GM23338 (cell line): ENCODE measurements around the gene ERC1. TPM values are rescaled to one million over a fixed set of nuclear protein-coding genes. Genes with fewer than 3 reads are reported as not detected.

ENCODE experiments used
- ATAC-seq: fragments of 200-7000 bp; cut with Tn5 transposase; 3 replicates; pipeline ENCODE4 v1.9.1; 2020
- DNase-seq: peaks from one replicate; pipeline ENCODE4 v3.0.0-alpha.2; 2015; ENCODE audit warnings: low spot score
- H2AFZ ChIP-seq: fragments of 200-600 bp; sonication (generic); 2 replicates; pipeline ENCODE4 v1.8.0; 2016; ENCODE audit warnings: antibody characterized with exemption, mild to moderate bottlenecking, moderate library complexity
- H3F3A ChIP-seq: fragments of 200-600 bp; sonication (generic); replicated peaks from 2 replicates; pipeline ENCODE4 v1.8.0; 2017; ENCODE audit warnings: antibody characterized with exemption, mixed run types, low read depth
- H3K27ac ChIP-seq: fragments of 200-600 bp; sonication (generic); 2 replicates; pipeline ENCODE4 v1.6.1; 2016; ENCODE audit warnings: low read depth
- H3K27me3 ChIP-seq: fragments of 200-600 bp; sonication (generic); 2 replicates; pipeline ENCODE4 v1.8.0; 2016; ENCODE audit warnings: mild to moderate bottlenecking, mixed run types, moderate library complexity; ENCODE audit not compliant: insufficient read depth
- H3K36me3 ChIP-seq: fragments of 200-600 bp; sonication (generic); 2 replicates; pipeline ENCODE4 v1.8.0; 2016; ENCODE audit warnings: mild to moderate bottlenecking; ENCODE audit not compliant: insufficient read depth
- H3K4me1 ChIP-seq: fragments of 200-600 bp; sonication (generic); 2 replicates; pipeline ENCODE4 v1.8.0; 2016; ENCODE audit warnings: mild to moderate bottlenecking, moderate library complexity; ENCODE audit not compliant: insufficient read depth
- H3K4me2 ChIP-seq: fragments of 200-600 bp; sonication (generic); 2 replicates; pipeline ENCODE4 v1.7.1; 2017; ENCODE audit warnings: mixed run types
- H3K4me3 ChIP-seq: fragments of 200-600 bp; sonication (generic); 2 replicates; pipeline ENCODE4 v1.6.1; 2016; ENCODE audit warnings: mixed run types
- H3K79me2 ChIP-seq: fragments of 200-600 bp; sonication (generic); replicated peaks from 2 replicates; pipeline ENCODE4 v1.8.0; 2017; ENCODE audit warnings: mild to moderate bottlenecking; ENCODE audit not compliant: insufficient read depth
- H3K9me2 ChIP-seq: fragments of 200-600 bp; sonication (generic); 2 replicates; pipeline ENCODE4 v1.8.0; 2017; ENCODE audit not compliant: insufficient read depth
- H4K20me1 ChIP-seq: fragments of 200-600 bp; sonication (generic); replicated peaks from 2 replicates; pipeline ENCODE4 v1.8.0; 2017; ENCODE audit warnings: mild to moderate bottlenecking; ENCODE audit not compliant: insufficient read depth
- H3K27ac Mint-ChIP-seq: 2 replicates; pipeline ENCODE4 v1.8.0; 2020; ENCODE audit warnings: inconsistent platforms, mild to moderate bottlenecking, moderate library complexity, mixed read lengths
- H3K27me3 Mint-ChIP-seq: 3 replicates; pipeline ENCODE4 v1.8.0; 2022; ENCODE audit warnings: low read depth, mild to moderate bottlenecking, moderate library complexity, mixed read lengths, inconsistent platforms; ENCODE audit not compliant: insufficient read depth, poor library complexity
- H3K36me3 Mint-ChIP-seq: 3 replicates; pipeline ENCODE4 v1.8.0; 2021; ENCODE audit warnings: low read depth, mild to moderate bottlenecking, inconsistent platforms, moderate library complexity, mixed read lengths
- H3K4me1 Mint-ChIP-seq: 3 replicates; pipeline ENCODE4 v1.8.0; 2020; ENCODE audit warnings: mild to moderate bottlenecking, inconsistent platforms, mixed read lengths
- H3K4me3 Mint-ChIP-seq: 3 replicates; pipeline ENCODE4 v1.8.0; 2021; ENCODE audit warnings: moderate library complexity, mild to moderate bottlenecking, inconsistent platforms, mixed read lengths
- H3K9me3 Mint-ChIP-seq: 3 replicates; pipeline ENCODE4 v1.8.0; 2020; ENCODE audit warnings: moderate library complexity, mild to moderate bottlenecking, inconsistent platforms, mixed read lengths
- CREB1 ChIP-seq: fragments of 250-450 bp; sonication (Bioruptor Pico); IDR thresholded peaks from 2 replicates; pipeline ENCODE4 v1.5.0; 2020; ENCODE audit warnings: low read depth, mild to moderate bottlenecking, moderate library complexity
- EZH2phosphoT487 ChIP-seq: fragments of 200-600 bp; sonication (generic); IDR thresholded peaks from one replicate; pipeline ENCODE4 v1.8.1; 2018; ENCODE audit warnings: antibody characterized with exemption; ENCODE audit not compliant: unreplicated experiment
- JUNB ChIP-seq: IDR thresholded peaks from one replicate; pipeline ENCODE4 v1.6.1; 2016; ENCODE audit warnings: antibody characterized with exemption; ENCODE audit not compliant: unreplicated experiment
- NANOG ChIP-seq: IDR thresholded peaks from 2 replicates; pipeline ENCODE4 v1.6.1; 2016; ENCODE audit warnings: antibody characterized with exemption, borderline replicate concordance
- POLR2AphosphoS5 ChIP-seq: IDR thresholded peaks from 2 replicates; pipeline ENCODE4 v1.6.1; 2016; ENCODE audit warnings: antibody characterized with exemption, low read depth
- STAT1 ChIP-seq: IDR thresholded peaks from one replicate; pipeline ENCODE4 v1.6.1; 2016; ENCODE audit warnings: antibody characterized with exemption; ENCODE audit not compliant: unreplicated experiment
- ZNF114 ChIP-seq: fragments of 250-450 bp; sonication (Bioruptor Pico); IDR thresholded peaks from 2 replicates; pipeline ENCODE4 v1.5.0; 2020; ENCODE audit warnings: mild to moderate bottlenecking, moderate library complexity
- ZNF331 ChIP-seq: fragments of 250-450 bp; sonication (Bioruptor Pico); IDR thresholded peaks from 2 replicates; pipeline ENCODE4 v1.5.0; 2020; ENCODE audit warnings: low read depth, mild to moderate bottlenecking, moderate library complexity
- polyA plus RNA-seq: library from polyadenylated mRNA; unstranded; fragments of >200 nt; fragmentation: Nextera tagmentation; extraction: Ambion mirVana; gene quantifications from 2 replicates; pipeline ENCODE4 v1.2.1, GENCODE V29; 2016
- total RNA-seq: library from RNA; depleted of rRNA; stranded (reverse); fragments of >200 nt; shearing (Covaris generic); gene quantifications from 2 replicates; pipeline ENCODE4 v1.2.3, GENCODE V29; 2014
- TF ChIP-seq, protein P1 (sequence below): fragments of 250-450 bp; sonication (Bioruptor Pico); IDR thresholded peaks from 2 replicates; pipeline ENCODE4 v1.5.0; 2020; ENCODE audit warnings: mild to moderate bottlenecking, moderate library complexity
- TF ChIP-seq, protein P2 (sequence below): IDR thresholded peaks from 2 replicates; pipeline ENCODE4 v1.6.1; 2016; ENCODE audit warnings: antibody characterized with exemption
- TF ChIP-seq, protein P3 (sequence below): IDR thresholded peaks from one replicate; pipeline ENCODE4 v1.6.1; 2018; ENCODE audit warnings: antibody characterized with exemption; ENCODE audit not compliant: unreplicated experiment

The ERC1 gene
- total and polyA plus RNA-seq, 2 experiments from 2014 or later, result 28.1 to 35.3 TPM

DNA sequence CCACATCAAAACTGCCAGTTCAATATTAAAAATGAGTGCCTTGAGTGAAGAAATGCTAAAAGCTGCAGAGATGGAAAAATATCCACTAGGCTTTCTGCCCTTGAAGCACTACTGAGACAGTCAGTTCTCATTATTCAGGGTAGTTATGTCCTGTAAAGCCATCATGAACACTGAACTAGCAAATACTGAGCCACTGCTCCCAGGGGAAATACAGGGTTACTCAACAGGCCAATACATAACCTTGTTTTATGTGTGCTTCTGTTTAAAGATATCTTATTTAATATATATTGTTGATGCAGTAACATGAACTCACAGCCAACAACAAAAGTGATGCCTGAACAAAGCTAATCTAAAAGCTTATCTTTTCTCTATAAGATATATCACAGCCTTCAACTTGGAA lies 44.8 kb upstream of the ERC1 start:
- no peak overlapping the region for H3K27ac Mint-ChIP-seq
- peaks cover 10% of the 10 kb centered on the region for H3K27me3 Mint-ChIP-seq
- Histone ChIP-seq H3K4me1 (no peaks in the 10 kb centered on the region), H3K27ac (no peak overlapping the region), H3F3A (0 out of 2 replicates have a peak, but pooled peaks cover 3% of the 10 kb centered on the region), H3K36me3 (no peaks in the 10 kb centered on the region; the same call in 1 of the 2 replicates), H3K9me2 (no peaks in the 10 kb centered on the region), H3K27me3 (no peaks in the 10 kb centered on the region), H3K79me2 (peaks cover 69% of the 10 kb centered on the region), H2AFZ (no peak overlapping the region), H3K4me3 (no peak overlapping the region), H4K20me1 (peaks cover 12% of the 10 kb centered on the region), H3K4me2 (no peak overlapping the region)
- TF ChIP-seq POLR2AphosphoS5 (no peak), CREB1 (CRISPR knock-in tag) (no peak)
- H3K9me3 Mint-ChIP-seq, result 0 out of 3 replicates have a peak, but pooled peaks cover 4% of the 10 kb centered on the region
- H3K4me1 Mint-ChIP-seq, result peaks cover 4% of the 10 kb centered on the region
- no peak for ATAC-seq
- no peak overlapping the region for H3K4me3 Mint-ChIP-seq
- no peak for DNase-seq
- peaks cover 25% of the 10 kb centered on the region for H3K36me3 Mint-ChIP-seq

DNA sequence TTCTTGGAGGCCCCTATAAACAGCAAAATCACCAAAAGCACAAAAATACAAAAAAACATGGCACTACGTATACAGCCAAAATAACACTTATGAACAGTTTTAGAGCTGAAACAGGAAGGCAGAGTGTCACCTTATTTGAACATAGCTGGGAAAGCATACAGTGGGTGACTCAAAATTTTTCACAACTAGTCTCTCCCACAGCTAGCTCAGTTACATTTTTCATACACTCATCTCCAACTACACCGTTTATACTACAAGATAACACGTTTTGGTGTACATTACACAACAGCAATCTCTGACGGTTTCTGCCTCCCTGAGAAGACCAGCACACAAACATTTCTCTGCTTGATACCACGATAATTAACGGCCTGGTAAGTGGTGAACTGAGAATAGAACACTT lies 44.4 kb upstream of the ERC1 start:
- H3K9me2 ChIP-seq, result no peaks in the 10 kb centered on the region
- H2AFZ ChIP-seq, result no peak overlapping the region
- Mint-ChIP-seq H3K9me3 (0 out of 3 replicates have a peak, but pooled peaks cover 4% of the 10 kb centered on the region), H3K36me3 (peaks cover 25% of the 10 kb centered on the region), H3K27me3 (peaks cover 10% of the 10 kb centered on the region), H3K4me3 (peak overlapping the region; percentile 14; the same call in 1 of the 3 replicates), H3K4me1 (peaks cover 4% of the 10 kb centered on the region), H3K27ac (no peak overlapping the region)
- H3K27ac ChIP-seq, result no peak overlapping the region
- no peak overlapping the region for H3K4me2 ChIP-seq
- 0 out of 2 replicates have a peak, but pooled peaks cover 3% of the 10 kb centered on the region for H3F3A ChIP-seq
- ATAC-seq (no peak), DNase-seq (no peak)
- no peaks in the 10 kb centered on the region; the same call in 1 of the 2 replicates for H3K36me3 ChIP-seq
- H3K27me3 ChIP-seq, result no peaks in the 10 kb centered on the region
- H4K20me1 ChIP-seq, result peaks cover 12% of the 10 kb centered on the region
- peaks cover 67% of the 10 kb centered on the region for H3K79me2 ChIP-seq
- H3K4me1 ChIP-seq, result no peaks in the 10 kb centered on the region
- H3K4me3 ChIP-seq, result no peak overlapping the region
- TF ChIP-seq ZNF114 (CRISPR knock-in tag), result no peak
- no peak for TF ChIP-seq CREB1 (CRISPR knock-in tag)
- TF ChIP-seq POLR2AphosphoS5, result no peak
- TF ChIP-seq JUNB, result no peak
- no peak for TF ChIP-seq STAT1
- no peak for TF ChIP-seq ZNF331
- TF ChIP-seq, protein P1, sequence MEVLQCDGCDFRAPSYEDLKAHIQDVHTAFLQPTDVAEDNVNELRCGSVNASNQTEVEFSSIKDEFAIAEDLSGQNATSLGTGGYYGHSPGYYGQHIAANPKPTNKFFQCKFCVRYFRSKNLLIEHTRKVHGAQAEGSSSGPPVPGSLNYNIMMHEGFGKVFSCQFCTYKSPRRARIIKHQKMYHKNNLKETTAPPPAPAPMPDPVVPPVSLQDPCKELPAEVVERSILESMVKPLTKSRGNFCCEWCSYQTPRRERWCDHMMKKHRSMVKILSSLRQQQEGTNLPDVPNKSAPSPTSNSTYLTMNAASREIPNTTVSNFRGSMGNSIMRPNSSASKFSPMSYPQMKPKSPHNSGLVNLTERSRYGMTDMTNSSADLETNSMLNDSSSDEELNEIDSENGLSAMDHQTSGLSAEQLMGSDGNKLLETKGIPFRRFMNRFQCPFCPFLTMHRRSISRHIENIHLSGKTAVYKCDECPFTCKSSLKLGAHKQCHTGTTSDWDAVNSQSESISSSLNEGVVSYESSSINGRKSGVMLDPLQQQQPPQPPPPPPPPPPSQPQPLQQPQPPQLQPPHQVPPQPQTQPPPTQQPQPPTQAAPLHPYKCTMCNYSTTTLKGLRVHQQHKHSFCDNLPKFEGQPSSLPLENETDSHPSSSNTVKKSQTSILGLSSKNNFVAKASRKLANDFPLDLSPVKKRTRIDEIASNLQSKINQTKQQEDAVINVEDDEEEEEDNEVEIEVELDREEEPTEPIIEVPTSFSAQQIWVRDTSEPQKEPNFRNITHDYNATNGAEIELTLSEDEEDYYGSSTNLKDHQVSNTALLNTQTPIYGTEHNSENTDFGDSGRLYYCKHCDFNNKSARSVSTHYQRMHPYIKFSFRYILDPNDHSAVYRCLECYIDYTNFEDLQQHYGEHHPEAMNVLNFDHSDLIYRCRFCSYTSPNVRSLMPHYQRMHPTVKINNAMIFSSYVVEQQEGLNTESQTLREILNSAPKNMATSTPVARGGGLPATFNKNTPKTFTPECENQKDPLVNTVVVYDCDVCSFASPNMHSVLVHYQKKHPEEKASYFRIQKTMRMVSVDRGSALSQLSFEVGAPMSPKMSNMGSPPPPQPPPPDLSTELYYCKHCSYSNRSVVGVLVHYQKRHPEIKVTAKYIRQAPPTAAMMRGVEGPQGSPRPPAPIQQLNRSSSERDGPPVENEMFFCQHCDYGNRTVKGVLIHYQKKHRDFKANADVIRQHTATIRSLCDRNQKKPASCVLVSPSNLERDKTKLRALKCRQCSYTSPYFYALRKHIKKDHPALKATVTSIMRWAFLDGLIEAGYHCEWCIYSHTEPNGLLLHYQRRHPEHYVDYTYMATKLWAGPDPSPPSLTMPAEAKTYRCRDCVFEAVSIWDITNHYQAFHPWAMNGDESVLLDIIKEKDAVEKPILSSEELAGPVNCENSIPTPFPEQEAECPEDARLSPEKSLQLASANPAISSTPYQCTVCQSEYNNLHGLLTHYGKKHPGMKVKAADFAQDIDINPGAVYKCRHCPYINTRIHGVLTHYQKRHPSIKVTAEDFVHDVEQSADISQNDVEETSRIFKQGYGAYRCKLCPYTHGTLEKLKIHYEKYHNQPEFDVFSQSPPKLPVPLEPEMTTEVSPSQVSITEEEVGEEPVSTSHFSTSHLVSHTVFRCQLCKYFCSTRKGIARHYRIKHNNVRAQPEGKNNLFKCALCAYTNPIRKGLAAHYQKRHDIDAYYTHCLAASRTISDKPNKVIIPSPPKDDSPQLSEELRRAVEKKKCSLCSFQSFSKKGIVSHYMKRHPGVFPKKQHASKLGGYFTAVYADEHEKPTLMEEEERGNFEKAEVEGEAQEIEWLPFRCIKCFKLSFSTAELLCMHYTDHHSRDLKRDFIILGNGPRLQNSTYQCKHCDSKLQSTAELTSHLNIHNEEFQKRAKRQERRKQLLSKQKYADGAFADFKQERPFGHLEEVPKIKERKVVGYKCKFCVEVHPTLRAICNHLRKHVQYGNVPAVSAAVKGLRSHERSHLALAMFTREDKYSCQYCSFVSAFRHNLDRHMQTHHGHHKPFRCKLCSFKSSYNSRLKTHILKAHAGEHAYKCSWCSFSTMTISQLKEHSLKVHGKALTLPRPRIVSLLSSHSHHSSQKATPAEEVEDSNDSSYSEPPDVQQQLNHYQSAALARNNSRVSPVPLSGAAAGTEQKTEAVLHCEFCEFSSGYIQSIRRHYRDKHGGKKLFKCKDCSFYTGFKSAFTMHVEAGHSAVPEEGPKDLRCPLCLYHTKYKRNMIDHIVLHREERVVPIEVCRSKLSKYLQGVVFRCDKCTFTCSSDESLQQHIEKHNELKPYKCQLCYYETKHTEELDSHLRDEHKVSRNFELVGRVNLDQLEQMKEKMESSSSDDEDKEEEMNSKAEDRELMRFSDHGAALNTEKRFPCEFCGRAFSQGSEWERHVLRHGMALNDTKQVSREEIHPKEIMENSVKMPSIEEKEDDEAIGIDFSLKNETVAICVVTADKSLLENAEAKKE (CRISPR knock-in tag), result no peak
- TF ChIP-seq, protein P2, sequence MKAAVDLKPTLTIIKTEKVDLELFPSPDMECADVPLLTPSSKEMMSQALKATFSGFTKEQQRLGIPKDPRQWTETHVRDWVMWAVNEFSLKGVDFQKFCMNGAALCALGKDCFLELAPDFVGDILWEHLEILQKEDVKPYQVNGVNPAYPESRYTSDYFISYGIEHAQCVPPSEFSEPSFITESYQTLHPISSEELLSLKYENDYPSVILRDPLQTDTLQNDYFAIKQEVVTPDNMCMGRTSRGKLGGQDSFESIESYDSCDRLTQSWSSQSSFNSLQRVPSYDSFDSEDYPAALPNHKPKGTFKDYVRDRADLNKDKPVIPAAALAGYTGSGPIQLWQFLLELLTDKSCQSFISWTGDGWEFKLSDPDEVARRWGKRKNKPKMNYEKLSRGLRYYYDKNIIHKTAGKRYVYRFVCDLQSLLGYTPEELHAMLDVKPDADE, result no peak
- TF ChIP-seq NANOG, result no peak
- TF ChIP-seq, protein P3, sequence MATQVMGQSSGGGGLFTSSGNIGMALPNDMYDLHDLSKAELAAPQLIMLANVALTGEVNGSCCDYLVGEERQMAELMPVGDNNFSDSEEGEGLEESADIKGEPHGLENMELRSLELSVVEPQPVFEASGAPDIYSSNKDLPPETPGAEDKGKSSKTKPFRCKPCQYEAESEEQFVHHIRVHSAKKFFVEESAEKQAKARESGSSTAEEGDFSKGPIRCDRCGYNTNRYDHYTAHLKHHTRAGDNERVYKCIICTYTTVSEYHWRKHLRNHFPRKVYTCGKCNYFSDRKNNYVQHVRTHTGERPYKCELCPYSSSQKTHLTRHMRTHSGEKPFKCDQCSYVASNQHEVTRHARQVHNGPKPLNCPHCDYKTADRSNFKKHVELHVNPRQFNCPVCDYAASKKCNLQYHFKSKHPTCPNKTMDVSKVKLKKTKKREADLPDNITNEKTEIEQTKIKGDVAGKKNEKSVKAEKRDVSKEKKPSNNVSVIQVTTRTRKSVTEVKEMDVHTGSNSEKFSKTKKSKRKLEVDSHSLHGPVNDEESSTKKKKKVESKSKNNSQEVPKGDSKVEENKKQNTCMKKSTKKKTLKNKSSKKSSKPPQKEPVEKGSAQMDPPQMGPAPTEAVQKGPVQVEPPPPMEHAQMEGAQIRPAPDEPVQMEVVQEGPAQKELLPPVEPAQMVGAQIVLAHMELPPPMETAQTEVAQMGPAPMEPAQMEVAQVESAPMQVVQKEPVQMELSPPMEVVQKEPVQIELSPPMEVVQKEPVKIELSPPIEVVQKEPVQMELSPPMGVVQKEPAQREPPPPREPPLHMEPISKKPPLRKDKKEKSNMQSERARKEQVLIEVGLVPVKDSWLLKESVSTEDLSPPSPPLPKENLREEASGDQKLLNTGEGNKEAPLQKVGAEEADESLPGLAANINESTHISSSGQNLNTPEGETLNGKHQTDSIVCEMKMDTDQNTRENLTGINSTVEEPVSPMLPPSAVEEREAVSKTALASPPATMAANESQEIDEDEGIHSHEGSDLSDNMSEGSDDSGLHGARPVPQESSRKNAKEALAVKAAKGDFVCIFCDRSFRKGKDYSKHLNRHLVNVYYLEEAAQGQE, result no peak
- TF ChIP-seq EZH2phosphoT487, result no peak
